Glomerular endothelial cell (primary cell): ENCODE data around the gene ALOX15B. TPM values are rescaled to one million over a fixed set of nuclear protein-coding genes. Genes with fewer than 3 reads are reported as not detected.
"Not testable (repeated sequence)": the region's sequence is repeated elsewhere in the genome, so short reads cannot be mapped to it uniquely, and the experiment has no call there.

Experiments used
- DNase-seq: peaks from one replicate; pipeline ENCODE4 v3.0.0-alpha.2; 2011; ENCODE audit warnings: low read depth, low spot score; ENCODE audit errors: extremely low read depth
- total RNA-seq: library from RNA; depleted of rRNA; stranded (reverse); fragments of >200 nt; gene quantifications from 2 replicates; pipeline ENCODE4 v1.2.3, GENCODE V29; 2015

Gene ALOX15B
- total RNA-seq, 1 donor from 2014 or later: not detected

DNA sequence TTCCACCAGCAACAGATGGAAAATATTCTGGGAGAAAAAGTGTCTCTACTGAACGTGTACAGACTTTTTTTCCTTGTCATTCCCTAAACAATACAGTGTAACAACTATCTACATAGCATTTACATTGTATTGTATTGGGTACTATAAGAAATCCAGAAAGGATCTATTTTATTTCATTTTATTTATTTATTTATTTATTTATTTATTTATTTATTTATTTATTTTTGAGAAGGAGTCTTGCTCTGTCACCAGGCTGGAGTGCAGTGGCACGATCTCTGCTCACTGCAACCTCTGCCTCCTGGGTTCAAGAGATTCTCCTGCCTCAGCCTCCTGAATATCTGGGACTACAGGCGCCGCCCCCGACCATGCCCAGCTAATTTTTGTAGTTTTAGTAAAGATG, 39.1 kb downstream of the ALOX15B start:
- DNase-seq: not testable (repeated sequence)

GRCh38 chr17:8079291-8080207, 40.7 kb downstream of the ALOX15B start:
- no peak for DNase-seq

GRCh38 chr17:8080208-8080798, 41.4 kb downstream of the ALOX15B start:
- DNase-seq: no peak

GRCh38 chr17:8080799-8081219, 42.0 kb downstream of the ALOX15B start:
- no peak for DNase-seq

DNA sequence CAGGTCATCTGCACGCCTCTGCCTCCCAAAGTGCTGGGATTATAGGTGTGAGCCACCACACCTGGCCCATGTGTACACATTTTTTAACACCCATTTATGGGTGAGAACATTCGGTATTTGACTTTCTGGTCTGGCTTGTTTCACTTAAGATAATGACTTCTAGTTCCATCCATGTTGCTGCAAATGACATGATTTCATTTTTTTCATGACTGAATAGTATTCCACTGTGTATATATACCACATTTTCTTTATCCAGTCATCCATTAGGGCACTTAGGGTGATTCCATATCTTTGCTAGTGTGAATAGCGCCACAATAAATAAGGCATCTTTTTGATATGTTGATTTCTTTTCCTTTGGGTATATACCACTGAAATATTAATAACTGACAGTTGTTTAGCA, 43.0 kb downstream of the ALOX15B start:
- no peak for DNase-seq

DNA sequence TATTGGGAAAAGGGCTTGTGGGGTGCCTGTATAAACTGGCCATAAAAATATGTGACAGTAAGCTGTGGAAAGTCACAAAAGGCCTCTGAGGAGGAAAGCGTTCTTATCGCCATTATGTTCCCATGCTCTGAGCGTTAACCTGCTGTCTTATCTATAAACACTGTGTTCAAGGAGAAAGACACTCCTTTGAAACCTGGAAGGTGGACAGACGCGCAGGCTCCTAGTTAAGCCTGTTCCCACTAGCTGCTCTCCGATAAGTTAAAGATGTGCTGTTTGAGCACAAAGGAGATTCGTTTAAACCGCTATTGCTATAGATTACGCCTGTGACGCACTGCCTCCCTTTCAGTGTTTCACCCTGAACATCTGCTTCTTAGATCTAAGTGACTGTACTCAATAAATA, 43.4 kb downstream of the ALOX15B start:
- no peak for DNase-seq

- no peak for DNase-seq
These were observed 45.4 kb downstream of the ALOX15B start for GRCh38 chr17:8084250-8084649.

GRCh38 chr17:8087075-8087951, 48.5 kb downstream of the ALOX15B start, which contains the start of gene ALOX12B:
ALOX12B (minus strand) TSS chr17:8087716; CDS start chr17:8087442, 274 bp downstream.
- no peak for DNase-seq

- no peak for DNase-seq
These were observed 49.0 kb downstream of the ALOX15B start for GRCh38 chr17:8087952-8088230.

- no peak for DNase-seq
These were observed 50.9 kb downstream of the ALOX15B start for GRCh38 chr17:8089728-8090127.

GRCh38 chr17:8091033-8091687, 52.3 kb downstream of the ALOX15B start:
- no peak for DNase-seq

- DNase-seq: no peak
These were observed 56.5 kb downstream of the ALOX15B start for GRCh38 chr17:8095361-8095760.

- DNase-seq: no peak
These were observed 57.7 kb downstream of the ALOX15B start for GRCh38 chr17:8096541-8096940.

Other genes starting within 250 kb of the ALOX15B start
- gene KDM6B, start 204.8 kb upstream of the ALOX15B start, total RNA-seq: 4.9 and 16.3 TPM in 2 replicates
- gene TMEM88, start 184.0 kb upstream of the ALOX15B start, total RNA-seq: 24.8 and 46.8 TPM in 2 replicates
- gene NAA38, start 181.5 kb upstream of the ALOX15B start, total RNA-seq: 96.0 and 138 TPM in 2 replicates
- gene CYB5D1, start 181.1 kb upstream of the ALOX15B start, total RNA-seq: 2.7 and 5.8 TPM in 2 replicates
- 66.5 and 142 TPM in 2 replicates for gene CHD3, start 150.3 kb upstream of the ALOX15B start, total RNA-seq
- 0.64 and 1.2 TPM in 2 replicates for gene RNF227, start 122.8 kb upstream of the ALOX15B start, total RNA-seq
- 0.12 and 2.1 TPM in 2 replicates for gene KCNAB3, start 109.2 kb upstream of the ALOX15B start, total RNA-seq
- 100 and 142 TPM in 2 replicates for gene TRAPPC1, start 107.1 kb upstream of the ALOX15B start, total RNA-seq
- gene CNTROB, start 106.9 kb upstream of the ALOX15B start, total RNA-seq: 16.7 and 18.7 TPM in 2 replicates
- not detected in 2 replicates for gene GUCY2D, start 36.4 kb upstream of the ALOX15B start, total RNA-seq
- gene ALOX12B, start 48.7 kb downstream of the ALOX15B start, total RNA-seq: not detected in 2 replicates
- not detected in 2 replicates for gene ALOXE3, start 79.5 kb downstream of the ALOX15B start, total RNA-seq
- not detected in 2 replicates for gene HES7, start 85.0 kb downstream of the ALOX15B start, total RNA-seq
- gene PER1, start 113.3 kb downstream of the ALOX15B start, total RNA-seq: 12.5 and 23.7 TPM in 2 replicates
- 10.6 and 13.2 TPM in 2 replicates for gene VAMP2, start 123.9 kb downstream of the ALOX15B start, total RNA-seq
- gene TMEM107, start 137.3 kb downstream of the ALOX15B start, total RNA-seq: 24.9 and 25.5 TPM in 2 replicates
- 12.4 and 14.3 TPM in 2 replicates for gene BORCS6, start 151.1 kb downstream of the ALOX15B start, total RNA-seq
- 9.3 and 24.8 TPM in 2 replicates for gene AURKB, start 171.5 kb downstream of the ALOX15B start, total RNA-seq
- 10.5 and 23.4 TPM in 2 replicates for gene CTC1, start 209.0 kb downstream of the ALOX15B start, total RNA-seq
- 18.7 and 34.3 TPM in 2 replicates for gene PFAS, start 210.2 kb downstream of the ALOX15B start, total RNA-seq
- 19.9 and 27.2 TPM in 2 replicates for gene RANGRF, start 249.6 kb downstream of the ALOX15B start, total RNA-seq